Skeletal muscle cell (primary cell): ENCODE results near the gene PSMG4.

Experiments used
- DNase-seq: peaks from one replicate; pipeline ENCODE4 v3.0.0-alpha.2; 2010; ENCODE audit warnings: low read depth
- H3K4me3 ChIP-seq: 2 replicates; pipeline ENCODE4 v1.5.1; 2011; ENCODE audit warnings: low read depth, mild to moderate bottlenecking, control low read depth, low read length, moderate library complexity

The PSMG4 gene

DNA sequence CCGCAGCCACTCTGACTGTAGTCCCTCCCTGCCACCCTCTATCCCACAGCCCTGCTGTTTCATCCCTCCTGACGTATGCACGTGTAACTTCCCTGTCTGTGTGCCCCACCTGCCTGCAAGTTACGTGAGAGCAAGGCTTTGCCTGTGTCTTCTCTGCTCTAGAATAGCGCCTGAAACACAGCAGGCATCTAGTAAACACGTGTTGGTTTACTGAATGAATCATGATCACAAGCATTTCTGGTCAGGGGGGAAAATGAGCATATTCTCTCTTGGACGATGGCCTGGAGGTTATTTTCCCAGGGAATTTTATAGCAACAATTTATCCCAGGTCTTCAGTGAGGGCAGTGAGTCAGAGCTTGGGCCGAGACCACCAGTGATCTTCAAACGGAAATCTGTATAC is 38.3 kb downstream of the PSMG4 start:
- no peak overlapping the region for H3K4me3 ChIP-seq
- no peak for DNase-seq

DNA sequence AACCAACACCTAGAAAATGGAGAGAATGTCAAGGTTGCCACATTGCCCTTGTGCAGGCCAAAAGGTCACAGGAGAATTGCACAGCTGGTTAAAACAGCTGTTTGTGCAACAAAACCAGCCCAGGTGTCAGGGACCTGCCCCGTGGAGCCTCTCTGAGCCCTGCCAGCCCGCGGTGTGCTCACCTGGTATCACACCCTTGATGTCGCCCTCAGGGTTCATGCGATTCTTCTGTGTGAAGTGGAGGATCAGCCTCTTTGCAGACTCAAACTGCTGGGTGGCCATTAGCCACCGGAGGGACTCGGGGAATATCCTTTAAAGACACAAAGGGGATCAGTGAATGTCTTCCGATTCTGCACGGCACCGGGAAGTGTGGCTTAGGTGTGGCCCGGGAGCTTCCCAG is 39.2 kb downstream of the PSMG4 start:
- H3K4me3 ChIP-seq = no peak overlapping the region
- DNase-seq = no peak

DNA sequence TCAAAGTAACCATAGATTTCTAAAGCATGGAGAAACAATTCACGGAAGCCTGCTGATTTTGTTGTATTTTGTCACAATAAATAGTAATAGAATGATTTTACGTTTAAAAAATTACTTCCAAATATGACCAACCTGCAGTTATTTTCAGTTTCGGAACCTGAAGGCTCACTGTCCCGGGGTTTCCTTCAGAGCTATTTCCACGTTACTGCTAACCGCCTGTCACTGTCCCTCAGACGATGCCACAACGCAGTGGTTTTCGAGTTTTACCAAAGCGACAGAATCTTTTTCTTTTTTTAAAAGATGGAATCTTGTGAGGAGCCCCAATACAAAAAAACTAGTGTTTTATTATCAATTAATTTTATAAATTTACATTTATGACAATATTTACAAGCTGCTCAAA is 40.5 kb downstream of the PSMG4 start:
- no peak for DNase-seq
- no peak overlapping the region for H3K4me3 ChIP-seq

DNA sequence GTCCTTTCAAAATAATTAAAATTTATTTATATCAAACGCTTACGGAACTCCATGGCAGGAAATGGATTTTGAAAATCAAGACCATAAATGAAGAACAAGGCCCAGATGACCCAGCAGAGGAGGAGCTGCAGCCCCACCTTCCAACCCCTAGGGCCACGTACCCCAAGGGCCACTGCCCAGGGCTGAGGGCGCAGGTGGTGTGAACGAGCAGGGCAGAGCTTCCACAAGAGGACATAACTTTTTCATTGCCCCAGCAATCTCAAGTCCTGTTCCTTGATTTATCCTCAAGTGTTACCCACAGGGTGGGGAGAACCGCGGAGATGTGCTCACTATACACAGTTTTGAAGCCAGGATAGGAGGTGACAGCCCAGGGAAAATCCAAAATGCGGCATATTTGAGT is 42.8 kb downstream of the PSMG4 start:
- no peak overlapping the region for H3K4me3 ChIP-seq
- no peak for DNase-seq

DNA sequence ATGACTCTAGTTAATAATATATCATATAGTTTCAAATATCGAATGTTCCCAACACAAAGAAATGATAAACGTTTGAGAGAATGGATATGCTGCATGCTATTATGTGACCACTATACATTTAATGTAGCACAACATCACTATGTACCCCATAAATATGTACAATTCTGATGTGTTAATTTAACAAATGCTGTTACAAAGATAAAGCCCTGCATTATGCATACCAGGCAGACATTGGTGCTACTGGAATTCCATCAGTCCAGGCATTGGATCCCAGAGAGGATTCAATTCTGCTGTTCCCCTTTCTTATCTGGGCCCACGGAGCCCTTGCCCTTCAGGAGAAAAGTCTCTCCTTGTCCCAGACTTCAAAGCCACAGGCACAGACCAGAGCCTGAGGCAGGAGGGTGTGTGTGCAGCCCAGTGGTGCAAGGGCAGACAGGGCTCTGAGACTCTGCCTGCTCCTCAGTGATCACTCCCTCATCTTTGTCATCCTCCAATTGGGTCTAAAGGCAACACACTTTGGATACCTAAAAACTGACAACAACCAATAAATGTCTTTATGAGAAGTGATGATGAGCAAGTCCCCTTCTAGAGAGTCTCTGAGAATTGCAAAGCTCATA is 45.2 kb downstream of the PSMG4 start:
- DNase-seq = no peak

DNA sequence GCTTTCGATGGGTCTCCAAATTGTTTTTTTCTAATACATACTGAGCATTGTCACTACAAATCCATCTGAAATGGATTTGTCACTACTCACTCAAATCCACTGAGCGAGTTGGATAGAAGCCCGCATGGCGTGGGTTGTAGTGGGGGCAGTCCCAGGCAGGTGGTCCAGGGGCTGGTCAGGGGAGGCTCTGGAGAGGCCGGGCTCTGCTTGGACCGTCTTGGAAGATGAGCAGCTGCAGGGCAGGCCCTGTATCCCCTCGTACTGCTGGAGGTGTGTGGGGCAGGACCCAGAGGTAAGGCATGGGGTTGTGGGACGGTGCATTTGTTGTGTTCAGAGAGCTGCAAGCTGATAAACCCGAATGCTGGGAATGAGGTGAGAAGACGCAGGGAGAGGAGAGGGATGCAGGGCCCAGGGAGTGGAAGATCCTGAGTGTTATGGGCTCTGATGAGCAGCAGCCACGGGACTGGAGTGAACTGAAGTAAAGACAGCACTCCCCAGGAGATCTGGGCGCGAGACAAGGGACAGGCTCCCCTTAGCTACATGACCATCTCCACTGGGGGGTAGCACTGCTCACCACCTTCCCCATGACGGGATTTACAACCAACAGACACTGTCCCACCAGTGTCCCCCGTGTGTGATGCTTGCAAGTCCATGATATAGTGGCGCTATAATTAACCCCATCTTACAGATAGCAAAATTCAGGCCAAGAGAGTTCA is 45.9 kb downstream of the PSMG4 start:
- no peak for DNase-seq
- no peak overlapping the region for H3K4me3 ChIP-seq

More for the DNA sequence above, 45.2 kb downstream of the PSMG4 start:
- H3K4me3 ChIP-seq = no peak overlapping the region

DNA sequence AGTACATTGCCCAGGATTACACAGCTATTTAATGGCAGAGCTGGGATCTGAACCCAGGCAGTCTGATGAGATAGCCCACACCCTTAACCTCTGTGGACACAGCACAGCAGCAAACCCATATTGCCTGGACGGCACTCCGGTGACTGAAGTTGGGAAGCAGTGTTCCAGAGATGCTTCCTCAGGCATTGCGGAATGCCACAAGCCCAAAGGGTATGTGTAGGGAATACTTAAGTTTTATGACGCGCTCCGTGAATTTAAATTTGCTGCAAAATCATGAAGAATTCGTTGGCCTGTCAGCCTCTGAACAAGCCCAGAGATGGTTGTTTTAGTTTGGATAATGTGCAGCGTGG is 46.4 kb downstream of the PSMG4 start:
- H3K4me3 ChIP-seq = no peak overlapping the region
- no peak for DNase-seq

DNA sequence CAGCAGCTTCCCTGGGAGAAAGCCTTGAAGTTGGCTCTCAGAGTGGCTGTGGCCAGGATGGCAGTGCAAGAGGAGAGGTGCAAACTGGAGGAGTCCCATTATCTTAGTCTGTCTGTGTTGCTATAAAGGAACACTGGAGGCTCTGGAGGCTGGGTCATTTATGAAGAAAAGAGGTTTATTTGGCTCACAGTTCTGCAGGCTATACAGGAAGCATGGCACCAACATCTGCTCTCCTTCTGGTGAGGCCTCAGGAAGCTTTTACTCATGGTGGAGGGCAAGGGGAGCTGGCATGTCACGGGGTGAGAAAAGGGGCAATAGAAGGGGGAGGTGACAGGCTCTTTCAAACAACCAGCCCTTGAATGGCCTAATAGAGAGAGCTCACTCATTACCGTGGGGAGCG is 47.1 kb downstream of the PSMG4 start:
- DNase-seq = no peak
- H3K4me3 ChIP-seq = no peak overlapping the region

DNA sequence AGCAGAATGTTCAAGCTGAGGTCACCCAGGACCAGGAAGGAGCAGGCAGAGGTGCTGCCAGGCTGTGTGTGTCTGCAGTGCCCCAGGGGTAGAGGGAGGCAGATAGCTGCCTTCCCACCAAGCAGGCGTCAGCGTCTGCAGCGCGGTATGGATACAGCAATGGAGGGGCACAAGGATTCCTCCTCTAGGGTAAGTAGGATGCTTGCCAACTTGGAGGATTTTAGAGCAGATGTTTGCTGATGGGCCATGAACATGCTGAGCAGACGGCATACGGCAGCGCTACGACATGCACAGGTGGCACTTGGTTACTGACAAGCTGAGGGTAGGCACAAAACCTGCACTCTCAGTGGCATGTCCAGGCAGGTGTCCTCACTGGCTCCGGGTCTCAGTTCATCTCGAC is 48.1 kb downstream of the PSMG4 start:
- H3K4me3 ChIP-seq = no peak overlapping the region
- DNase-seq = no peak

DNA sequence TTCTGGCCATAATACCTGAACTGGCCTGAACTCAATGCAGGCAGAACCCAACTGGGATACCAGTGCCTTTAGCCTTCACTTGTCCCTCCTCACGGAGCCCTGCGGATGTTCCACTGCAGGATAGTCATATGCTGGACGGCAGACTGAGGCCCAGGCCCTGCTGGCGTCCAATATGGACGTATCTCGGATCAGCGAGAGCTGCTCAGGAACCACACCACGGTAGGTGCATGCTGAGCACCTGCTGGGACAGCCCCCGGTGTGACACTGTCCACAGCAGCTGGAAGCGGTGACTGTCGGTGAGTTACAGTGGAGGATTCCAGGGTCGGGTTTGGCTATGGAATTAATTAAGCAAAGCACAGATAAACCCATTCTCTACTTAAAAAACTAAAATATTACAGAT is 48.7 kb downstream of the PSMG4 start:
- no peak overlapping the region for H3K4me3 ChIP-seq
- DNase-seq = no peak

DNA sequence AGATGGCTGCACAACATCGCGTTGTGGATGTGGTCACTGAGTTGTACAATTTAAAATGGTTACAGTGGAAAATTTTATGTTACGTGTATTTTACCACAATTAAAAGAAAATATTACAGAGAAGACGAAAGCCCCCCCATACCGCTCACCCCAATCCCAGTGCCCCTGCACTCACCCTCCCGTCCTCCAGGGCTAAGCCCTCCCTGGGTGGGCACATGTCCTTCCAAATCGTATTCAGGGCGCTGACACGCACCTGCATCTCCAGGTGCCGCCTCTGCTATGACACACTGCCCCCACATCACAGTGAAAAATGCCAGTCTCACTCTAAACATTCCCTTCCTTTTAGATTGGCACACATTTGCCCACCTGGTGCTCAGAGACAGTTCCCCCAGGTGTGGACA is 49.4 kb downstream of the PSMG4 start:
- H3K4me3 ChIP-seq = no peak overlapping the region
- DNase-seq = no peak

DNA sequence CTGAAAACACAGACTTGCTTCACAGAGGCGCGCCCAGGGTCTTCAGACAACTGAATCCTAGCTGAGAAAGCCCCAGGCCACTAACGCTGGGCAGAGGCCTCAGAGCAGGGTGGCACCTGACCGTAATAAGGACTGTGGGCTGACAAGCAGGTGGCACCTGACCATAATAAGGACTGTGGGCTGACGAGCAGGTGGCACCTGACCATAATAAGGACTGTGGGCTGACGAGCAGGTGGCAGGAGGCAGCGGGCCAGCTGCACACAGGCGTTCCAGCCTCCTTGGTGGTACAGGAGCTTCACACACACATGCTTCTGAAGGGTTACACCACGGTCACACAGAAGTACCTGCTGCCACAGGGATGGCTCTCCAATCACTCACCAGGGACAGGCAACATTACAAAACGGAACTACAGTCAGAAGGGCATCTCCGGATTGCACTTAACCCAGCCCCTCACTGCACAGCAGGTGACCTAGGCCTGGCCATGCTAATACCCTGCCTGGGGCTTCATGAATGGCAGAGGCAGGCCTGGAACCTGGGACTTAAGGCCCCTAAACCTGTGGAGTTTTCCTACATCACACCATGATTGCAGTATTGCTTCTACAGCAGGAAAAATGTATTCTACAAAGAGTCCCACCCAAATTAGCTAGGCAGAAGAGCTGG is 50.8 kb downstream of the PSMG4 start:
- H3K4me3 ChIP-seq = no peak overlapping the region

DNA sequence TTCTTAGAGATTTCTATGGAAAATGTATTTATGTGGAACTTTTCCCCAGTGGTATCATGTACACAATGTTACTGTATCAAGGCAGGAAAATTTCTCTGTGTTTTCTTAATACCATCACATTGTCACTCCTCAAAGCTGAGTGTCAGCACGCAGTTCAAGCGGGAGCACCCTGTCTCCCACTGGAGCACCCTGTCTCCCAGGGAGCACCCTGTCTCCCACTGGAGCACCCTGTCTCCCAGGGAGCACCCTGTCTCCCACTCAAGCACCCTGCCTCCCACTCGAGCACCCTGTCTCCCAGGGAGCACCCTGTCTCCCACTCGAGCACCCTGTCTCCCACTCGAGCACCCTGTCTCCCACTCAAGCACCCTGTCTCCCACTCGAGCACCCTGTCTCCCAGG is 51.3 kb downstream of the PSMG4 start:
- no peak overlapping the region for H3K4me3 ChIP-seq
- no peak for DNase-seq

More for the DNA sequence above, 50.8 kb downstream of the PSMG4 start:
- no peak for DNase-seq

DNA sequence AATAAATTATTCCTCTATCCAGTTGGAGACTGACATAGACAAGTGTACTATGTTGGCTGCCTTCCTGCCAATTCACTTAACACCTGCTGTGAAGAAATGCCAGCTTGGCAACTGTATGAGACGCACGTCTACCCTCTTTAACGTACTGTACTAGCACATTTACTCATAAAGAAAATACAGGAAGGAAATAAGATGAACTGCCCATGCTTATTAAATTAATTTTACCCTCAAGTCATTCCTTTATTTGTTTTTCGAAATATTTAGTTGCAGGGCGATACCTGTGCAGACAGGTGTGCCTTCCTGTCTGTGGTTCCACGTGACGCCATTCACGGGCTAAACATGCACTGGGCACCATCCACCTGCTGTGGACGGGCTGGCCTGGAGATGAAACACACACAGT is 52.0 kb downstream of the PSMG4 start:
- H3K4me3 ChIP-seq = no peak overlapping the region
- DNase-seq = no peak

DNA sequence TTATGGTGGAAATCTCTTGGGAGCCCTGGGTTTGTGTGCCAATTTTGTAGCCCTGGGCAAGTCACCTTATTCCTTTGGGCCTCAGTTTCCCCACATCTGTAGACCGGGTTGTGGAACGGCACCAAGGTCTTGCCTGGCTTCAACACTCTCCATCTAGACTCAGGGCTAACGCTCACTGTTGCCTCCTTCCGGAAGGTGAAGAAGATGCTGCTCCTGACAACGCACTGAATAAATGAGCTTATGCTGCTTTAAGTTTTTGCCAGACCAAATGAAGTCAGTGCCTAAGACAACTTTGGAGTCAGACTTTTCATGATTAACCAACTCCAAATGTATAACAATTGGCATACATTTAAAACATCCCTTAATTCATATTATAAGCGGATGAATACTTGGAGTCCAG is 53.1 kb downstream of the PSMG4 start:
- DNase-seq = no peak

DNA sequence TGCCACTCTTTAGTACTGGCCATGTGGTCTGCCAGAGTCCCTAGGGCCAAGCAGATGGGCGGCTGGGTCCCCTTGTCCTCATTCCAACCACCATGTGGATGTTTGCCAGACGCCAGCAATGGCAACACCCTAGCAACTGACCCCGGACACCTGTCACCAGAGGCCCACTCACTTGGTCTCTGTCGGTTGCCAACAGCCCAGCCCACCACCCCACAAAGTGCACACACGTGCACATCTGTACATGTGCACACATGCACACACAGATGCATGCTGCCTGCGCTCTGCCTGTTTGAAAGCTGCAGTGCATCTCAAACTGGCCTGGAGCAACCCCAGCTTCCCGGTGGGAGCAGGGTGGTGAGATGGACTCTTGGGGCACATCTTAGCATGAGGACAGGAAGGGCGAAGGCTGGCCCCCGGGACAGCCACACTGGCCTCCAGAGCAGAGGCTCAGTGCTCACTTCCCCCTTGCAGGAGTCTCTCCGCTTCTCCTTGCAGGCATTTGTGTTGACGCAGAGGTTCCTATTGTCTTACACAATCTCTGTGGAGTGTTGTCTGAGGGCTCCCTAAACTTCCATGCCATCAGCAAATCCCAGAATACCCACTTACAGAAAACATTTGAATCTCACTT is 54.0 kb downstream of the PSMG4 start:
- no peak overlapping the region for H3K4me3 ChIP-seq
- DNase-seq = no peak

More for the DNA sequence above, 53.1 kb downstream of the PSMG4 start:
- H3K4me3 ChIP-seq = no peak overlapping the region

DNA sequence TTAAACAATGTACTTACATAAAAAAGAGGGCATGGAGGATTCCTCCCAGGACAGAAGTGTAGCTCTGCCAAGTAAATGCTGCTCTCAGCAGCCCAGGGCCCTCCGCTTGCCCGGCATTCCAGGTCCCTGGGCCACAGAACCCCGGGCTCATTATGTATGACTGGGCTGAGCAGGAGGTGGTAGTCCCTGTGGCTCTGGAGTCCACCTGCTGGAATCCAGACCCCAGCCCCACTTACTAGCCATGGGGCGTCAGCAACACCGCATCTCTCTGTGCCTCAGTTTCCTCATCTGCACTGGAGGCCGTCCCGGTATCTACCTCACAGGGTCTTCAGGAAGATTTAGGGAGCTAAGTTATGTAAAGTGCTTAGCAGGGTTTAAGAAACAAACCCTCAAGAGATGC is 55.4 kb downstream of the PSMG4 start:
- H3K4me3 ChIP-seq = no peak overlapping the region
- DNase-seq = no peak

DNA sequence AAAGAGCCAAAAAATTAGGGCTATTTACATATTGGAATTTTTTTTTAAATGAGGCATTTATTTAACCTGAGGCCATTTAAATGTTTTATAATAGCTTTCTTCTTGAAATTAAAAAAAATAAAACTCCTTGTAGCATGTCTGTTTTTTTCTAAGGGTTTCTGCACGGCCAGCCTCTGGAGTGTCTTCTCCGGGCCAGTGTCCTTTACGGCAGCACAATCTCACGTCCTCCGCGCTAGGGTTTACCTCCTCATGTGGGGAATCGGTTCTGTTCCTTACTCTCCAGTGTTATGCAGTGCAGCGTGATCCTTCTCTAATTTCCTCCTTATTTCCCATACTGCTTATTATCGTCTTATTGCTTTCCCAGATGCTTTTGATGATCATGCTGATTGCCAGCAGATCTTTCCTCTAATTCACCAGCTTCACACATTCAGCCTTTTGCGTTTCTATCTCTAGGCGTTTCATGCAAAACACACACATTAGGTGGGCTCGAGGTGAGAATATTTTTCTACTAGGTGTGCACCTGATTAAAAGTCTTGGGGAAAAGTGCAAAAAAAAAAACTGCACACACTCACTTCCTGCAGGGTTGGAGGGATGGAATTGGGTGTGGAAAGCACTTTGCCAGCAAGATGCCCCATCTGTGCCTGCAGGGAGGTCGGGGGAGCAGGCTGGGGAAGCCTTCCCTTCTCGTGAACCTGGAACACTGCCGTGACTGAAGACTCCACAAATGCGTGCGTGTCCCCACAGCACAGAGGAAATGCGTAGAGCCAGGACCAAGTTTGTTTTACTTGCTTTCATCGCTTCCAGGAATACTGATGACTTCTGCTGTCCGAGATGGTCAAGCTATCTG is 56.1 kb downstream of the PSMG4 start:
- H3K4me3 ChIP-seq = no peak overlapping the region
- no peak for DNase-seq

DNA sequence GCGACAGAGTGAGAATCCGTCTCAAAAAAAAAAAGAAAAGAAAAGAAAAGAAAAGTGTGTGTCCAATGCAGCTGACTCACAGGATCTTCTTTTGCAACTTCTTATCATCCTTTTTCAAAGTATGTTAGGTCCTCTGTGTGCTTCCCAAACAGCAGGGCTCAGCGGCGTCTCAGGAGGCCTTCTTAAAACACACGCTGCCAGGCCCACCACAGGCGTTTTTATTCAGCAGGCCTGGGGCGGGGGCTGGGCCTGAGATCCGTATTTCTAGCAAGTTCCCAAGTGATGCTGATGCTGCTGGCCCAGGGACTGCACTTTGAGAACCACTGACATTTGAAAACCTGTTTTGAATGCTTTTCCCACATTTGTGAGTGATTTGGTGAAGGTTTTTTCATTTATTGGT is 57.1 kb downstream of the PSMG4 start:
- no peak for DNase-seq
- H3K4me3 ChIP-seq = no peak overlapping the region

DNA sequence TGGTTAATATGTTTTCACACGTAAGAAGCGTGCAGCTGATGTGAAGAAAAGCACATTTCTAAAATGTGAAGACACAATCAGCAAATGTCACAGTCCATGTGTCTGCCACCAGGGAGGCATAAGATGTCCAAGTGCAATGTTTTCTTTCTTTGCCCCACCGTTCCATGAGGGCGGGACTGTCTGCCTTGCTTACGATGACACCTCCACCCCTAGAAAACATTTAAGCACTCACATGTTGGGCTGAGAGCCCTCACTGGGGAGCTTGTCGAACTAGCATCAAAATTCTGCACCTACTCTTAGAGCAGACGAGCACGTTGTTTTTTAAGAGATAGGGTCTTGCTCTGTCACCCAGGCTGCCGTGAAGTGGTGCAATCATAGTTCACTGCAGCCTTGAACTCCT is 57.6 kb downstream of the PSMG4 start:
- DNase-seq = no peak
- no peak overlapping the region for H3K4me3 ChIP-seq
